ENCODE results near the gene POFUT2. TPM values are rescaled to one million over a fixed set of nuclear protein-coding genes. Genes with fewer than 3 reads are reported as not detected.

The POFUT2 gene
- polyA plus RNA-seq, 2 of the 4 experiments (the other 2 are of a cell fraction) = 10.7 to 16.6 TPM

DNA sequence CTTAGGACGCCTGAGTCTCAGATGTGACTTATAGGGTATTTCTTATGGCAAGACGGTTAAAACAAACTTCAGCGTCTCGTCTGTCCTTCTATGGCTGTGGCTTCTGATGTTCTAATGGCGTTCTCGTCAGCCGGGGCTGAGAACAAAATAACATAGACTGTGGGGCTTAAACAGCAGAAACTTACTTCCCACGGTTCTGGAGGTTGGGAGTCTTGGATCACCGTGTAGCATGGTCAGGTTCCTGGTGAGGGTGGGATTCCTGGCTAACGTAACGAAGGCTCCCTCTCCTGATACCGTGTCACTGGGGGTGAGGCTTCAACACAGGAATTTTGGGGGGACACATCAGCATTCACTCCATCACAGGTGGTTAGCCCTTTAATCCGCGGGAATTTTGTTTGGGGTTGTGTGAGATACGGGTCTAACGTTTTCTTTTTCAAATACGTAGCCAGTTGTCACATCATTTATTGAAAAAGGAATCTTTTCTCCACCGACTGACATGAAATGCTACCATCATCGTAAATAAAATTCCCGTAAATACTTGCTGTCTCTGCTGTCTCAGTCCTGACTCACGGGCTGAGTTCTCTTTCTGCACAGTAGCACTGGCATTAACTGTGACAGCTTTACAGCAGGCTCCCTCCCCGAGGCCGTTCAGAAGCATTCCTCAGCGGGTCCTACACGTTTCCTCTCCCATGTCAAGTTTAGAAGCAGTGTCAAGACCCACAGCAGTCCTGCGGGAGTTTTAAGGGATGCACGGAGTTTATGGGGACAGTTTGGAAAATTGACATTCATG is 8.1 kb upstream of the POFUT2 start:
- H3K4me1 ChIP-seq = peaks cover 15% of the 10 kb centered on the region
- FAIRE-seq (no peak), DNase-seq (ENCODE audit: low read depth in 1 of 2, low spot score in 1 of 2) (no peak), ATAC-seq (no peak)
- ChIA-PET POLR2A (no interaction called here), CTCF (interaction anchor here (1.6 to 8.3 kb wide), 4 partner anchors 13 to 157 kb away, joined by 3 to 97 read pairs (median 41); no protein-coding TSS in a partner anchor)
- H3K4me3 ChIP-seq = no peak overlapping the region
- no peak overlapping the region for H3K27ac ChIP-seq
- no peak overlapping the region for H3K4me2 ChIP-seq
- WGBS (ENCODE audit: missing lambda C conversion rate) = 79% methylated on average over 27 of the region's 27 CpGs
- TF ChIP-seq MAZ (IDR thresholded peaks at IDR 0.05; ENCODE audit: borderline replicate concordance, low read depth, low read length) = no peak
- TF ChIP-seq, protein P1, sequence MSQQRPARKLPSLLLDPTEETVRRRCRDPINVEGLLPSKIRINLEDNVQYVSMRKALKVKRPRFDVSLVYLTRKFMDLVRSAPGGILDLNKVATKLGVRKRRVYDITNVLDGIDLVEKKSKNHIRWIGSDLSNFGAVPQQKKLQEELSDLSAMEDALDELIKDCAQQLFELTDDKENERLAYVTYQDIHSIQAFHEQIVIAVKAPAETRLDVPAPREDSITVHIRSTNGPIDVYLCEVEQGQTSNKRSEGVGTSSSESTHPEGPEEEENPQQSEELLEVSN (IDR thresholded peaks at IDR 0.05; ENCODE audit: borderline replicate concordance, low read depth) = no peak
- no peak for TF ChIP-seq TP53 (CRISPR knock-in tag; IDR thresholded peaks at IDR 0.05)
- TF ChIP-seq EHMT2 (IDR thresholded peaks at IDR 0.05; ENCODE audit: low read depth) = no peak
- TF ChIP-seq RFX5 (IDR thresholded peaks at IDR 0.05) = no peak
- TF ChIP-seq POLR2AphosphoS2 (conservative IDR thresholded peaks at IDR 0.05; ENCODE audit: low read length) = no peak
- no peaks in the 10 kb centered on the region for H3K9me3 ChIP-seq

DNA sequence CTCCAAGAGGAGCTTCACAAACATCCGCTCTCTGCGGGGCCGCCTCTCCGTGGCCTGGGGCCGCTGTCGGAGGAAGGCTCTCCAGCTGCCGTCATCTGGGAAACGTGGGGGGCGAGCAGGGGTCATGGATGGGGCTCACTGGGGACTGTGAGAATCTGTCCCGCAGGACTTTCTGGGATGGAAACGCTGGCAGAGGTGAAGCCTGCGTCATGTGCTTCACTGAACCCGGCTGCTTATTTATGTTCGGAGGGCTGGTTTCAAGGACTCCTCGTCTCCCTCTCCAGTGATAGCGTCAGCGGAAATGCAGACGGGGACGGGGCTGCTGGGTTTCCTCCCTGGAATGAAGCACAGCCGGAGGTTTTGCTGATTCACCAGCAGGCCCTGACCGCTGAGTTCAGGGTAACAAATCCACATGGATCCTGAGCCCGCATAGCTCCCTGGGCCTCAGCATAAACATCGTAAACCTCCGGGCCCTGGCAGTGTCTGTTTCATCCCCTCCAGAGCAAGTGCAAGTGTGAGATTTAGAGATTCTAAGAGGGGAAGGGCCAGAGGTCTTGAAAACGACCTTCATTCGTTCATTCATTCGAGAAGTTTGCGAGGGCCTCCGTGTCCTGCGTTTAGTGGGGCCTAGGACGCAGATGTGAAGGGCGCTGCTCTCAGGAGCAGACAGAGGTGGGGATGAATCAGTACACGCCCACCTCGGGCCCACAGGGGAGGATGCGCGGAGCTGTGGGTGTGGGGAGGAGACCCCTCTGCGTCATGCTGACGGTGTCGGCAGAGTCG is 7.0 kb upstream of the POFUT2 start:
- no peak overlapping the region for H3K4me3 ChIP-seq
- DNase-seq (ENCODE audit: low read depth in 1 of 2, low spot score in 1 of 2) (no peak), ATAC-seq (no peak), FAIRE-seq (no peak)
- WGBS (ENCODE audit: missing lambda C conversion rate) = 90% methylated on average over 37 of the region's 40 CpGs
- H3K9me3 ChIP-seq = no peaks in the 10 kb centered on the region
- TF ChIP-seq, protein P2, sequence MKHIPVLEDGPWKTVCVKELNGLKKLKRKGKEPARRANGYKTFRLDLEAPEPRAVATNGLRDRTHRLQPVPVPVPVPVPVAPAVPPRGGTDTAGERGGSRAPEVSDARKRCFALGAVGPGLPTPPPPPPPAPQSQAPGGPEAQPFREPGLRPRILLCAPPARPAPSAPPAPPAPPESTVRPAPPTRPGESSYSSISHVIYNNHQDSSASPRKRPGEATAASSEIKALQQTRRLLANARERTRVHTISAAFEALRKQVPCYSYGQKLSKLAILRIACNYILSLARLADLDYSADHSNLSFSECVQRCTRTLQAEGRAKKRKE (CRISPR knock-in tag; IDR thresholded peaks at IDR 0.05; ENCODE audit: low read depth) = no peak
- ChIA-PET POLR2A (no interaction called here), CTCF (interaction anchor here (2.3 to 8.3 kb wide), 4 partner anchors 14 to 156 kb away, joined by 7 to 97 read pairs (median 48); no protein-coding TSS in a partner anchor)
- peak overlapping the region in 1 of 2 experiments; percentile 88; a peak in 3 of 6 replicates for H3K27ac ChIP-seq
- H3K4me1 ChIP-seq = peaks cover 15% of the 10 kb centered on the region
- no peak overlapping the region for H3K4me2 ChIP-seq

DNA sequence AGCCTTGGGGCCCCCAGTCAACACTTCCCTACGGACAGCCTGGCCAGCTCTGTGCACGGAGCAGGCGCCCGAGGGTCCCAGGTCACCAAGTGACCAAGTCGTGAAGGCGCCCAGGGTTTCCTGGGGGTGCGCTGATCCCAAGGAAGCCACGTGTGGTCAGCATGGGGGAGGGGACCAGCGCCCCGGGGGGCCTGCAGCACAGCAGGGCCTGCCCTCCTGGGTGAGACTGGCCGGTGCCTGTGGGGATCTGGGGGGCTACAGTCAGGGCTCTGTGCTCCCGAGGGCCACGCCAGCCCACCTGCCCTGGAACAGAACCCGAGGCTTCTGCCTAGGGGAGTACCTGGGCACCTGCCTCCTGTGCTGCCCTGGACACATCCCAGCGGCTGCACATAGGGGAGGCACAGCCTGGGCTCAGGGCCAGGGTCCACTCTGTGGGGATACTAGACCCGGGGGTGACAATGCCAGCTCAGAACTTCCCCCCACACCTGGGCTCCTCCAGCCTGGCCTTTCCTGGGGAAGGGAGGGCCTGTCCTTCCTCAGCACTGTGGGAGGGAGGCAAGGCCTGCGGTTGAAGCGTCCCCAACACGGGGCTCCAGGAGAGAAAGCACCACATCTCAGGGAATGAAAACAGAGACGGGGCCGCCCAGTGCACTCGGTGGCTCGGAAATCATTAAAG is 6.2 kb upstream of the POFUT2 start:
- 81% methylated on average over 7 of the region's 23 CpGs for WGBS (ENCODE audit: missing lambda C conversion rate)
- TF ChIP-seq, protein P3, sequence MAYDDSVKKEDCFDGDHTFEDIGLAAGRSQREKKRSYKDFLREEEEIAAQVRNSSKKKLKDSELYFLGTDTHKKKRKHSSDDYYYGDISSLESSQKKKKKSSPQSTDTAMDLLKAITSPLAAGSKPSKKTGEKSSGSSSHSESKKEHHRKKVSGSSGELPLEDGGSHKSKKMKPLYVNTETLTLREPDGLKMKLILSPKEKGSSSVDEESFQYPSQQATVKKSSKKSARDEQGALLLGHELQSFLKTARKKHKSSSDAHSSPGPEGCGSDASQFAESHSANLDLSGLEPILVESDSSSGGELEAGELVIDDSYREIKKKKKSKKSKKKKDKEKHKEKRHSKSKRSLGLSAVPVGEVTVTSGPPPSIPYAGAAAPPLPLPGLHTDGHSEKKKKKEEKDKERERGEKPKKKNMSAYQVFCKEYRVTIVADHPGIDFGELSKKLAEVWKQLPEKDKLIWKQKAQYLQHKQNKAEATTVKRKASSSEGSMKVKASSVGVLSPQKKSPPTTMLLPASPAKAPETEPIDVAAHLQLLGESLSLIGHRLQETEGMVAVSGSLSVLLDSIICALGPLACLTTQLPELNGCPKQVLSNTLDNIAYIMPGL (CRISPR knock-in tag; IDR thresholded peaks at IDR 0.05; ENCODE audit: borderline replicate concordance) = no peak
- no peak for TF ChIP-seq CHD4 (IDR thresholded peaks at IDR 0.05; ENCODE audit: borderline replicate concordance)
- no peak for TF ChIP-seq NR3C1 (IDR thresholded peaks at IDR 0.05)
- TF ChIP-seq, protein P4, sequence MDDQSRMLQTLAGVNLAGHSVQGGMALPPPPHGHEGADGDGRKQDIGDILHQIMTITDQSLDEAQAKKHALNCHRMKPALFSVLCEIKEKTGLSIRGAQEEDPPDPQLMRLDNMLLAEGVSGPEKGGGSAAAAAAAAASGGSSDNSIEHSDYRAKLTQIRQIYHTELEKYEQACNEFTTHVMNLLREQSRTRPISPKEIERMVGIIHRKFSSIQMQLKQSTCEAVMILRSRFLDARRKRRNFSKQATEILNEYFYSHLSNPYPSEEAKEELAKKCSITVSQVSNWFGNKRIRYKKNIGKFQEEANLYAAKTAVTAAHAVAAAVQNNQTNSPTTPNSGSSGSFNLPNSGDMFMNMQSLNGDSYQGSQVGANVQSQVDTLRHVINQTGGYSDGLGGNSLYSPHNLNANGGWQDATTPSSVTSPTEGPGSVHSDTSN (IDR thresholded peaks at IDR 0.05) = no peak
- TF ChIP-seq NPAS2 (CRISPR knock-in tag; IDR thresholded peaks at IDR 0.05; ENCODE audit: borderline replicate concordance) = no peak
- no peak for TF ChIP-seq ZSCAN20 (CRISPR knock-in tag; IDR thresholded peaks at IDR 0.05)
- TF ChIP-seq SMC3 (IDR thresholded peaks at IDR 0.05) = no peak
- TF ChIP-seq ZNF302 (CRISPR knock-in tag; IDR thresholded peaks at IDR 0.05) = no peak
- no peak for TF ChIP-seq FOXS1 (CRISPR knock-in tag; IDR thresholded peaks at IDR 0.05)
- TF ChIP-seq FOSL2 (IDR thresholded peaks at IDR 0.05) = no peak
- no peak for TF ChIP-seq FOSL2 (CRISPR knock-in tag; IDR thresholded peaks at IDR 0.05)
- TF ChIP-seq ZC3H11A (IDR thresholded peaks at IDR 0.05) = no peak
- ChIA-PET CTCF (interaction anchor here (0.6 to 8.3 kb wide), 15 partner anchors 29 to 1209 kb away, joined by 3 to 97 read pairs (median 5); no protein-coding TSS in a partner anchor), POLR2A (no interaction called here)
- Histone ChIP-seq H3K9me3 (no peaks in the 10 kb centered on the region), H3K4me3 (no peak overlapping the region), H3K4me2 (no peak overlapping the region), H3K27ac (peak overlapping the region in 1 of 2 experiments; percentile 88; a peak in 3 of 6 replicates), H3K4me1 (peaks cover 15% of the 10 kb centered on the region)
- ATAC-seq = no peak
- no peak for DNase-seq (ENCODE audit: low read depth in 1 of 2, low spot score in 1 of 2)
- no peak for FAIRE-seq
